Astrocyte (in vitro differentiated cells and primary cell): ENCODE data around the gene PLEKHA8. TPM values are rescaled to one million over a fixed set of nuclear protein-coding genes. Genes with fewer than 3 reads are reported as not detected.

Source experiments
- DNase-seq: peaks from one replicate; pipeline ENCODE4 v3.0.0-alpha.2; 2010; ENCODE audit warnings: low read depth
- FAIRE-seq: peaks from 2 replicates; lab custom pipeline; 2011; peaks lifted over from hg19 to GRCh38; lab: Jason Lieb, UNC
- H2AFZ ChIP-seq: 2 replicates; pipeline ENCODE4 v1.6.0; 2012; ENCODE audit warnings: low read depth, low read length, inconsistent platforms
- H3K27ac ChIP-seq: 2 replicates; pipeline ENCODE4 v1.5.1; 2011; ENCODE audit warnings: low read depth, low read length, inconsistent platforms
- H3K27me3 ChIP-seq: 2 replicates; pipeline ENCODE4 v1.6.0; 2011; ENCODE audit warnings: low read length, inconsistent platforms; ENCODE audit not compliant: insufficient read depth
- H3K36me3 ChIP-seq: 2 replicates; pipeline ENCODE4 v1.5.1; 2011; ENCODE audit warnings: low read length, inconsistent platforms; ENCODE audit not compliant: insufficient read depth
- H3K4me1 ChIP-seq: 2 replicates; pipeline ENCODE4 v1.5.1; 2011; ENCODE audit warnings: low read length, inconsistent platforms; ENCODE audit not compliant: insufficient read depth
- H3K4me2 ChIP-seq: 2 replicates; pipeline ENCODE4 v1.6.0; 2012; ENCODE audit warnings: low read length, inconsistent platforms
- H3K4me3 ChIP-seq: 2 replicates; pipeline ENCODE4 v1.5.1; 2011; ENCODE audit warnings: low read depth, mild to moderate bottlenecking, low read length, inconsistent platforms; ENCODE audit not compliant: insufficient read depth
- H3K79me2 ChIP-seq: 2 replicates; pipeline ENCODE4 v1.6.0; 2012; ENCODE audit warnings: mild to moderate bottlenecking, low read length, inconsistent platforms; ENCODE audit not compliant: insufficient read depth
- H3K9ac ChIP-seq: 2 replicates; pipeline ENCODE4 v1.6.0; 2012; ENCODE audit warnings: mild to moderate bottlenecking, low read length, inconsistent platforms
- H3K9me3 ChIP-seq: 2 replicates; pipeline ENCODE4 v1.5.1; 2012; ENCODE audit warnings: low read depth, mild to moderate bottlenecking, low read length, inconsistent platforms; ENCODE audit not compliant: insufficient read depth
- H4K20me1 ChIP-seq: 2 replicates; pipeline ENCODE4 v1.6.0; 2012; ENCODE audit warnings: low read length, inconsistent platforms; ENCODE audit not compliant: insufficient read depth
- H3K27ac Mint-ChIP-seq: one replicate; pipeline ENCODE4 v1.8.0; 2021; ENCODE audit warnings: mild to moderate bottlenecking, mixed read lengths; ENCODE audit not compliant: unreplicated experiment
- H3K27me3 Mint-ChIP-seq: one replicate; pipeline ENCODE4 v1.8.0; 2021; ENCODE audit warnings: low read depth, mixed read lengths; ENCODE audit not compliant: unreplicated experiment
- H3K36me3 Mint-ChIP-seq: one replicate; pipeline ENCODE4 v1.8.0; 2021; ENCODE audit warnings: low read depth, mixed read lengths; ENCODE audit not compliant: unreplicated experiment
- H3K4me1 Mint-ChIP-seq: one replicate; pipeline ENCODE4 v1.8.0; 2021; ENCODE audit warnings: low read depth, mixed read lengths; ENCODE audit not compliant: unreplicated experiment
- H3K4me3 Mint-ChIP-seq: one replicate; pipeline ENCODE4 v1.8.0; 2021; ENCODE audit warnings: mild to moderate bottlenecking, moderate library complexity, mixed read lengths; ENCODE audit not compliant: unreplicated experiment
- H3K9me3 Mint-ChIP-seq: one replicate; pipeline ENCODE4 v1.8.0; 2021; ENCODE audit warnings: mild to moderate bottlenecking, mixed read lengths; ENCODE audit not compliant: unreplicated experiment
- EZH2 ChIP-seq: IDR thresholded peaks from 2 replicates; pipeline ENCODE4 v1.6.1; 2012; ENCODE audit warnings: mild to moderate bottlenecking, low read length, inconsistent platforms; ENCODE audit not compliant: insufficient read depth
- total RNA-seq: library from RNA; stranded (reverse); gene quantifications from 2 replicates; pipeline ENCODE4 v1.2.1, GENCODE V29; 2021
- TF ChIP-seq, protein P1 (sequence below): IDR thresholded peaks from 2 replicates; pipeline ENCODE4 v1.5.1; 2011; ENCODE audit warnings: low read depth, mild to moderate bottlenecking, inconsistent platforms, low read length, moderate library complexity; ENCODE audit not compliant: insufficient read depth

Gene PLEKHA8
- total RNA-seq, 1 donor from 2014 or later: 34.7 TPM

DNA sequence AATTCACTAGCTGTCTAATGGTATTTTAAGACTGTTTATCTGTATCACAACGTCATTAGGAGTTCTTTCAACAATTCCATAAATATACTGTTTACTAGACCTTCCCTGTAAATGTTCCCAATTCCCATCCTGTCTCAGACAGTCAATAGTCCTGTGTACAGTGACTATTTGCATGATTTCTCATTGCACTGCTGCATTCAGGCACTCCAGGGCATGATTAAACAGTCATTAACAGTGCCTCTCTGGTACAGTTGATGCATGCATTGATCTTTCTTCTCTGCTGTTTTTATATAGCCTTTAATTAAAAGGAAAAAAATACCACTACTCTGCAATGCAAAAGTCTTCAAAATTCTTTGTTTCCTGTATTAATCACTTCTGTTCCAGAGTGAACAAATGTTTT is 55.1 kb downstream of the PLEKHA8 start:
- no peak for FAIRE-seq
- Histone ChIP-seq H3K9me3 (no peaks in the 10 kb centered on the region), H4K20me1 (no peaks in the 10 kb centered on the region), H3K4me3 (no peak overlapping the region), H3K4me1 (no peaks in the 10 kb centered on the region), H3K36me3 (peaks cover 4% of the 10 kb centered on the region), H3K79me2 (no peaks in the 10 kb centered on the region), H3K4me2 (no peak overlapping the region), H3K27me3 (no peaks in the 10 kb centered on the region), H3K27ac (no peak overlapping the region), H2AFZ (no peak overlapping the region), H3K9ac (no peak overlapping the region)
- Mint-ChIP-seq H3K4me1 (peaks cover 4% of the 10 kb centered on the region), H3K9me3 (no peaks in the 10 kb centered on the region), H3K27ac (no peak overlapping the region), H3K4me3 (no peak overlapping the region), H3K36me3 (peaks cover 15% of the 10 kb centered on the region), H3K27me3 (no peaks in the 10 kb centered on the region)
- DNase-seq: no peak
- TF ChIP-seq, protein P1, sequence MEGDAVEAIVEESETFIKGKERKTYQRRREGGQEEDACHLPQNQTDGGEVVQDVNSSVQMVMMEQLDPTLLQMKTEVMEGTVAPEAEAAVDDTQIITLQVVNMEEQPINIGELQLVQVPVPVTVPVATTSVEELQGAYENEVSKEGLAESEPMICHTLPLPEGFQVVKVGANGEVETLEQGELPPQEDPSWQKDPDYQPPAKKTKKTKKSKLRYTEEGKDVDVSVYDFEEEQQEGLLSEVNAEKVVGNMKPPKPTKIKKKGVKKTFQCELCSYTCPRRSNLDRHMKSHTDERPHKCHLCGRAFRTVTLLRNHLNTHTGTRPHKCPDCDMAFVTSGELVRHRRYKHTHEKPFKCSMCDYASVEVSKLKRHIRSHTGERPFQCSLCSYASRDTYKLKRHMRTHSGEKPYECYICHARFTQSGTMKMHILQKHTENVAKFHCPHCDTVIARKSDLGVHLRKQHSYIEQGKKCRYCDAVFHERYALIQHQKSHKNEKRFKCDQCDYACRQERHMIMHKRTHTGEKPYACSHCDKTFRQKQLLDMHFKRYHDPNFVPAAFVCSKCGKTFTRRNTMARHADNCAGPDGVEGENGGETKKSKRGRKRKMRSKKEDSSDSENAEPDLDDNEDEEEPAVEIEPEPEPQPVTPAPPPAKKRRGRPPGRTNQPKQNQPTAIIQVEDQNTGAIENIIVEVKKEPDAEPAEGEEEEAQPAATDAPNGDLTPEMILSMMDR: no peak
- TF ChIP-seq EZH2: no peak

DNA sequence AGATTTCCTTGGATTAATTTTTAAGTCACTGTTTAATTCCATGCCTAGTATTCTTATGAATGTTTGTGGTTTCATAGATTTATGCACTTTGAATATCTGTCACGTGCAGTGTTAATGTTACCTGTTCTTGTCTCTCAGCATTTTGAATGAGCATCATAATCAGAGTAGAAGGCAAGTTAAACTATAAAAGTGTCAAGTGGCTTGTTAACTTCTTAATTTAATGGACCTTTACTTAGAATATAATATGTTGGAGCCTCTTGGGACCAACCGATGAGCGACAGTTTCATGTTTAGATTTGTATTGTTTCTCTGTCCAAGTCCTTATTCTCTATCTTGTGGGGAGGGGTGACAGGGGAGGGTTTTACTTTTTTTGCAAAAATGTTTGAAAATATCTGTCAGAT is 56.0 kb downstream of the PLEKHA8 start:
- peaks cover 4% of the 10 kb centered on the region for H3K4me1 Mint-ChIP-seq
- Histone ChIP-seq H3K79me2 (no peaks in the 10 kb centered on the region), H3K27me3 (no peaks in the 10 kb centered on the region), H3K9me3 (no peaks in the 10 kb centered on the region), H3K4me2 (no peak overlapping the region), H3K36me3 (peaks cover 3% of the 10 kb centered on the region), H3K4me3 (no peak overlapping the region), H4K20me1 (no peaks in the 10 kb centered on the region), H2AFZ (no peak overlapping the region), H3K27ac (no peak overlapping the region), H3K9ac (no peak overlapping the region), H3K4me1 (no peaks in the 10 kb centered on the region)
- H3K27me3 Mint-ChIP-seq: no peaks in the 10 kb centered on the region
- DNase-seq (no peak), FAIRE-seq (no peak)
- no peaks in the 10 kb centered on the region for H3K9me3 Mint-ChIP-seq
- H3K27ac Mint-ChIP-seq: no peak overlapping the region
- no peak overlapping the region for H3K4me3 Mint-ChIP-seq
- TF ChIP-seq EZH2: no peak
- TF ChIP-seq, protein P1: no peak
- H3K36me3 Mint-ChIP-seq: peaks cover 12% of the 10 kb centered on the region

DNA sequence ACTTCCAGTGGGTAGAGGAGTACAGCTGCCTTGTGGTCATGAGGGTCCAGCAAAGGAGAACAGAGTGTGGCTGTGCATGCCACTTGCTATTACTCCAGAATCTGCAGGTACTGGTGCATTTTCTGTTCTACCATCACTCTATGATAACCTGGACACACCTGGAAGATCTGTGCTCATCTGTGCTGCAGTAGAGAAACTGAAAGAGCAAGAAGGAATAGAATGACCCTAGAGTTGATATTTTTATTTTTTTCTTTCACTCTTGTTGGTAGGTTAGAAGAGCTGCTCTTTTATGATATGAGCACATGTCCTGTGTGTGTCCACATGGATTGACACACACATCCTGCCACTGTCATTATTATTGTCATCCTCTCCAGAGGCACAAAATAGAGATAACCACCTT is 58.3 kb downstream of the PLEKHA8 start:
- H3K79me2 ChIP-seq: no peaks in the 10 kb centered on the region
- no peak overlapping the region for H2AFZ ChIP-seq
- H3K9ac ChIP-seq: no peak overlapping the region
- H3K4me1 Mint-ChIP-seq: peaks cover 14% of the 10 kb centered on the region
- H3K36me3 Mint-ChIP-seq: peaks cover 6% of the 10 kb centered on the region
- H3K4me3 Mint-ChIP-seq: no peak overlapping the region
- no peaks in the 10 kb centered on the region for H3K9me3 Mint-ChIP-seq
- no peak overlapping the region for H3K4me3 ChIP-seq
- FAIRE-seq (no peak), DNase-seq (no peak)
- H3K27me3 ChIP-seq: no peaks in the 10 kb centered on the region
- H3K36me3 ChIP-seq: no peaks in the 10 kb centered on the region
- H3K27ac Mint-ChIP-seq: no peak overlapping the region
- H3K27ac ChIP-seq: no peak overlapping the region
- H4K20me1 ChIP-seq: no peaks in the 10 kb centered on the region
- TF ChIP-seq, protein P1: no peak
- no peak for TF ChIP-seq EZH2
- no peaks in the 10 kb centered on the region for H3K9me3 ChIP-seq
- no peak overlapping the region for H3K4me2 ChIP-seq
- H3K4me1 ChIP-seq: peaks cover 2% of the 10 kb centered on the region
- no peaks in the 10 kb centered on the region for H3K27me3 Mint-ChIP-seq
